Panc1 (cell line): Measurements from ENCODE around the gene DNM1L. TPM values are rescaled to one million over a fixed set of nuclear protein-coding genes. Genes with fewer than 3 reads are reported as not detected.
"Not testable (repeated sequence)": the region's sequence is repeated elsewhere in the genome, so short reads cannot be mapped to it uniquely, and the experiment has no call there.

Source experiments
- ATAC-seq: fragments of 200-7000 bp; cut with Tn5 transposase; 2 replicates; pipeline ENCODE4 v1.9.1; 2020; ENCODE audit warnings: mild to moderate bottlenecking, moderate library complexity
- BruUV-seq: library from RNA; stranded (reverse); fragments of 400-500 nt; replicated peaks from 2 replicates; lab custom pipeline; 2021; lab: Mats Ljungman, UMichigan
- CTCF ChIA-PET: fragments of 300-600 bp; sonication (Branson Sonifier 250); formaldehyde crosslinking; loops from one replicate; lab custom pipeline; 2022; ENCODE audit warnings: antibody characterized with exemption; lab: Charles Lee
- POLR2A ChIA-PET: fragments of 300-600 bp; sonication (Branson Sonifier 250); formaldehyde crosslinking; loops from one replicate; lab custom pipeline; 2022; ENCODE audit warnings: antibody characterized with exemption; lab: Charles Lee
- DNase-seq: peaks from one replicate; pipeline ENCODE4 v3.0.0-alpha.2; 2010; ENCODE audit warnings: low read depth, low spot score
- H3K27ac ChIP-seq: 2 replicates; pipeline ENCODE4 v1.5.1; 2011; ENCODE audit warnings: mild to moderate bottlenecking, low read length, inconsistent platforms
- H3K27me3 ChIP-seq: fragments of 200-500 bp; sonication (Bioruptor generic); 2 replicates; pipeline ENCODE4 v1.6.0; 2014; ENCODE audit warnings: low read length, inconsistent platforms; ENCODE audit not compliant: control insufficient read depth, insufficient read depth
- H3K36me3 ChIP-seq: fragments of 200-500 bp; sonication (Bioruptor generic); 2 replicates; pipeline ENCODE4 v1.5.1; 2014; ENCODE audit warnings: inconsistent platforms, mild to moderate bottlenecking, low read length, moderate library complexity; ENCODE audit not compliant: control insufficient read depth, insufficient read depth
- H3K4me1 ChIP-seq: 2 replicates; pipeline ENCODE4 v1.5.1; 2011; ENCODE audit warnings: inconsistent platforms, mild to moderate bottlenecking, low read length, moderate library complexity; ENCODE audit not compliant: control insufficient read depth, insufficient read depth
- H3K4me3 ChIP-seq, 2 experiments: 2 replicates each; pipeline ENCODE4 v1.5.1; 2011 to 2012; ENCODE audit warnings: low read depth in 2 of 2, low read length in 2 of 2, mild to moderate bottlenecking in 2 of 2, inconsistent platforms in 1 of 2, moderate library complexity in 1 of 2
- H3K9me3 ChIP-seq: fragments of 200-500 bp; sonication (Bioruptor generic); 2 replicates; pipeline ENCODE4 v1.5.1; 2014; ENCODE audit warnings: low read depth, mild to moderate bottlenecking, inconsistent platforms, low read length, moderate library complexity; ENCODE audit not compliant: control insufficient read depth, insufficient read depth
- CTCF ChIP-seq: fragments of 450-650 bp; IDR thresholded peaks from 2 replicates; pipeline ENCODE4 v1.5.1; 2017; ENCODE audit warnings: mild to moderate bottlenecking
- POLR2AphosphoS5 ChIP-seq: IDR thresholded peaks from 2 replicates; pipeline ENCODE4 v1.6.1; 2012; ENCODE audit warnings: mild to moderate bottlenecking, low read depth, low read length, moderate library complexity
- SIN3A ChIP-seq: IDR thresholded peaks from 2 replicates; pipeline ENCODE4 v1.6.1; 2012; ENCODE audit warnings: low read depth, mild to moderate bottlenecking, low read length, moderate library complexity, borderline replicate concordance; ENCODE audit not compliant: insufficient read depth
- TCF7L2 ChIP-seq: IDR thresholded peaks from 2 replicates; pipeline ENCODE4 v1.6.1; 2011; ENCODE audit warnings: mild to moderate bottlenecking, low read depth, low read length, inconsistent platforms
- in situ Hi-C: cut with HindIII; loops from 2 replicates; pipeline ENCODE4 v1.10.0; 2016; ENCODE audit warnings: low sequenced_read_pairs, low pct_unique_long_range_greater_than_20kb
- intact Hi-C: fragments of 100-400 bp; cut with micrococcal nuclease; formaldehyde crosslinking; loops from one replicate; pipeline ENCODE4 v1.10.0; 2022; ENCODE audit not compliant: unreplicated experiment
- total RNA-seq: library from RNA; stranded (reverse); gene quantifications from one replicate; pipeline ENCODE4 v1.2.1, GENCODE V29; 2021; ENCODE audit not compliant: unreplicated experiment
- TF ChIP-seq, protein P1 (sequence below), 2 experiments: IDR thresholded peaks; 2 replicates each; pipeline ENCODE4 v1.6.1; 2011 to 2012; ENCODE audit warnings: low read depth in 2 of 2, control low read depth in 1 of 2, low read length in 1 of 2, mild to moderate bottlenecking in 1 of 2, moderate library complexity in 1 of 2; ENCODE audit not compliant: insufficient read depth in 1 of 2

The DNM1L gene
- total RNA-seq, 1 experiment from 2014 or later: 91.8 TPM

- no peaks in the 10 kb centered on the region for H3K4me1 ChIP-seq
- H3K4me3 ChIP-seq: no peak overlapping the region
- no peak overlapping the region for H3K27ac ChIP-seq
- TF ChIP-seq CTCF (no peak), SIN3A (no peak), POLR2AphosphoS5 (no peak), TCF7L2 (no peak)
- BruUV-seq: no TSS peak
- POLR2A ChIA-PET: no interaction called here
- ATAC-seq (no peak), DNase-seq (no peak)
- peaks cover 2% of the 10 kb centered on the region; the same call in 1 of the 2 replicates for H3K36me3 ChIP-seq
- in situ Hi-C loops (no loop called here), intact Hi-C loops (no loop called here)
- H3K9me3 ChIP-seq: no peaks in the 10 kb centered on the region
- H3K27me3 ChIP-seq: no peaks in the 10 kb centered on the region
- CTCF ChIA-PET: no interaction called here
Measured at GRCh38 chr12:32697445-32697844, 18.3 kb downstream of the DNM1L start.

GRCh38 chr12:32698285-32698684, 19.2 kb downstream of the DNM1L start:
- in situ Hi-C loops: no loop called here
- H3K9me3 ChIP-seq: no peaks in the 10 kb centered on the region
- no peak for TF ChIP-seq SIN3A
- no peak for TF ChIP-seq CTCF
- TF ChIP-seq, protein P1, sequence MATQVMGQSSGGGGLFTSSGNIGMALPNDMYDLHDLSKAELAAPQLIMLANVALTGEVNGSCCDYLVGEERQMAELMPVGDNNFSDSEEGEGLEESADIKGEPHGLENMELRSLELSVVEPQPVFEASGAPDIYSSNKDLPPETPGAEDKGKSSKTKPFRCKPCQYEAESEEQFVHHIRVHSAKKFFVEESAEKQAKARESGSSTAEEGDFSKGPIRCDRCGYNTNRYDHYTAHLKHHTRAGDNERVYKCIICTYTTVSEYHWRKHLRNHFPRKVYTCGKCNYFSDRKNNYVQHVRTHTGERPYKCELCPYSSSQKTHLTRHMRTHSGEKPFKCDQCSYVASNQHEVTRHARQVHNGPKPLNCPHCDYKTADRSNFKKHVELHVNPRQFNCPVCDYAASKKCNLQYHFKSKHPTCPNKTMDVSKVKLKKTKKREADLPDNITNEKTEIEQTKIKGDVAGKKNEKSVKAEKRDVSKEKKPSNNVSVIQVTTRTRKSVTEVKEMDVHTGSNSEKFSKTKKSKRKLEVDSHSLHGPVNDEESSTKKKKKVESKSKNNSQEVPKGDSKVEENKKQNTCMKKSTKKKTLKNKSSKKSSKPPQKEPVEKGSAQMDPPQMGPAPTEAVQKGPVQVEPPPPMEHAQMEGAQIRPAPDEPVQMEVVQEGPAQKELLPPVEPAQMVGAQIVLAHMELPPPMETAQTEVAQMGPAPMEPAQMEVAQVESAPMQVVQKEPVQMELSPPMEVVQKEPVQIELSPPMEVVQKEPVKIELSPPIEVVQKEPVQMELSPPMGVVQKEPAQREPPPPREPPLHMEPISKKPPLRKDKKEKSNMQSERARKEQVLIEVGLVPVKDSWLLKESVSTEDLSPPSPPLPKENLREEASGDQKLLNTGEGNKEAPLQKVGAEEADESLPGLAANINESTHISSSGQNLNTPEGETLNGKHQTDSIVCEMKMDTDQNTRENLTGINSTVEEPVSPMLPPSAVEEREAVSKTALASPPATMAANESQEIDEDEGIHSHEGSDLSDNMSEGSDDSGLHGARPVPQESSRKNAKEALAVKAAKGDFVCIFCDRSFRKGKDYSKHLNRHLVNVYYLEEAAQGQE (IDR thresholded peaks at IDR 0.05; ENCODE audit: insufficient read depth in 1 of 2, low read depth in 2 of 2, low read length in 1 of 2): no peak
- TF ChIP-seq POLR2AphosphoS5: no peak
- no peak for ATAC-seq
- no peaks in the 10 kb centered on the region for H3K27me3 ChIP-seq
- no peak overlapping the region for H3K4me3 ChIP-seq
- BruUV-seq: no TSS peak
- peaks cover 5% of the 10 kb centered on the region; the same call in 1 of the 2 replicates for H3K36me3 ChIP-seq
- no peak for DNase-seq
- no peaks in the 10 kb centered on the region for H3K4me1 ChIP-seq
- intact Hi-C loops: no loop called here
- POLR2A ChIA-PET: interaction anchor here (0.6 kb wide), 1 partner anchor 24 kb away, joined by 3 read pairs; no protein-coding TSS in a partner anchor
- CTCF ChIA-PET: no interaction called here
- H3K27ac ChIP-seq: no peak overlapping the region

DNA sequence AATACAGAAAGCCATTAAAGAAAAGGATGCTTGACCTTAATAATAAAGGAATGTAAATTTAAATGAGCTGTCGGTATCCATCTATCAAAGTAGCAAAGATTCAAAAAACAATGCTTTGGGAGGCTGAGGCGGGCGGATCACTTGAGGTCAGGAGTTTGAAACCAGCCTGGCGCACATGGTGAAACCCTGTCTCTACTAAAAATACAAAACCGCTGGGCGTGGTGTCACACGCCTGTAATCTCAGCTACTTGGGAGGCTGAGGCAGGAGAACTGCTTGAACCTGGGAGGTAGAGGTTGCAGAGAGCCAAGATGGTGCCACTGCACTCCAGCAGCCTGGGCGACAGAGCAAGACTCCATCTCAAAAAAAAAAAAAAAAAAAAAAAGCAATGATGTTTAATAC, 20.3 kb downstream of the DNM1L start:
- intact Hi-C loops, BruUV-seq, DNase-seq, H3K4me3 ChIP-seq, in situ Hi-C loops, H3K27ac ChIP-seq, CTCF ChIA-PET, H3K27me3 ChIP-seq, H3K36me3 ChIP-seq, H3K9me3 ChIP-seq, ATAC-seq, H3K4me1 ChIP-seq, POLR2A ChIA-PET: not testable (repeated sequence)
